GM19351 (cell line): ENCODE measurements around the gene TFF2.
A peak's percentile ranks its signal among the peaks of the same experiment; 100 is the strongest.

Source experiments
- ATAC-seq: cut with Tn5 transposase; IDR thresholded peaks from one replicate; pipeline ENCODE4 v1.9.1; 2021; ENCODE audit warnings: mild to moderate bottlenecking, moderate library complexity; ENCODE audit not compliant: unreplicated experiment

TFF2 gene

GRCh38 chr21:42324896-42325295, 25.9 kb downstream of the TFF2 start:
- no peak for ATAC-seq

- ATAC-seq = no peak
Measured at GRCh38 chr21:42321845-42322244, 28.9 kb downstream of the TFF2 start.

GRCh38 chr21:42321231-42321630, 29.6 kb downstream of the TFF2 start:
- no peak for ATAC-seq

- no peak for ATAC-seq
Measured at GRCh38 chr21:42320791-42321190, 30.0 kb downstream of the TFF2 start.

- no peak for ATAC-seq
Measured at GRCh38 chr21:42319851-42320572, 30.8 kb downstream of the TFF2 start.

GRCh38 chr21:42319376-42319775, 31.4 kb downstream of the TFF2 start:
- ATAC-seq = peak; percentile 50

- ATAC-seq = no peak
Measured at GRCh38 chr21:42317826-42318746, 32.7 kb downstream of the TFF2 start.

GRCh38 chr21:42317341-42317741, 33.5 kb downstream of the TFF2 start:
- ATAC-seq = no peak

- ATAC-seq = no peak
Measured at GRCh38 chr21:42316891-42317290, 33.9 kb downstream of the TFF2 start.

- ATAC-seq = no peak
Measured at GRCh38 chr21:42315296-42315891, 35.4 kb downstream of the TFF2 start, which contains the start of gene TFF3. Gene TFF3, minus strand, starts transcription at chr21:42315409. Its CDS starts 35 bp downstream, at chr21:42315374.

- ATAC-seq = no peak
Measured at GRCh38 chr21:42314616-42315295, 36.0 kb downstream of the TFF2 start.

GRCh38 chr21:42313501-42313969, 37.3 kb downstream of the TFF2 start:
- ATAC-seq = no peak

- no peak for ATAC-seq
Measured at GRCh38 chr21:42312626-42313104, 38.1 kb downstream of the TFF2 start.

GRCh38 chr21:42311816-42312625, 38.8 kb downstream of the TFF2 start:
- ATAC-seq = no peak

- no peak for ATAC-seq
Measured at GRCh38 chr21:42311160-42311559, 39.6 kb downstream of the TFF2 start.

- ATAC-seq = no peak
Measured at GRCh38 chr21:42310411-42311001, 40.3 kb downstream of the TFF2 start.

- no peak for ATAC-seq
Measured at GRCh38 chr21:42309753-42310213, 41.0 kb downstream of the TFF2 start.

GRCh38 chr21:42308914-42309752, 41.7 kb downstream of the TFF2 start:
- no peak for ATAC-seq
